ENCODE measurements around the gene TEF. TPM values are rescaled to one million over a fixed set of nuclear protein-coding genes. Genes with fewer than 3 reads are reported as not detected.

Gene TEF
- total and polyA plus RNA-seq, 2 donors from 2014 or later = 19.4 to 34.9 TPM

- Histone ChIP-seq H3K27me3 (ENCODE audit: control insufficient read depth, insufficient read depth, low read length) (no peaks in the 10 kb centered on the region), H3K36me3 (ENCODE audit: control insufficient read depth in 2 of 3, insufficient read depth in 3 of 3, low read length in 3 of 3) (peaks cover 4 to 53% (median 16%) of the 10 kb centered on the region in 3 donors), H3K4me1 (ENCODE audit: control insufficient read depth in 2 of 3, insufficient read depth in 2 of 3, low read depth in 1 of 3, low read length in 3 of 3) (no peaks in the 10 kb centered on the region), H3K27ac (ENCODE audit: low read depth in 2 of 2, low read length in 2 of 2) (no peak overlapping the region), H3K9ac (ENCODE audit: low read length in 3 of 3) (no peak overlapping the region), H3K9me3 (ENCODE audit: control insufficient read depth in 2 of 3, insufficient read depth in 1 of 3, low read length in 3 of 3) (no peaks in the 10 kb centered on the region), H3K4me3 (ENCODE audit: low read length in 3 of 3) (no peak overlapping the region)
- intact Hi-C loops (cut with DNase I) = no loop called here
- DNase-seq (no peak), FAIRE-seq (no peak)
- TF ChIP-seq CTCF (IDR thresholded peaks at IDR 0.05; ENCODE audit: borderline replicate concordance, extremely low read depth, insufficient read depth) = no peak
These were observed 25.2 kb upstream of the TEF start for GRCh38 chr22:41356430-41357028.

DNA sequence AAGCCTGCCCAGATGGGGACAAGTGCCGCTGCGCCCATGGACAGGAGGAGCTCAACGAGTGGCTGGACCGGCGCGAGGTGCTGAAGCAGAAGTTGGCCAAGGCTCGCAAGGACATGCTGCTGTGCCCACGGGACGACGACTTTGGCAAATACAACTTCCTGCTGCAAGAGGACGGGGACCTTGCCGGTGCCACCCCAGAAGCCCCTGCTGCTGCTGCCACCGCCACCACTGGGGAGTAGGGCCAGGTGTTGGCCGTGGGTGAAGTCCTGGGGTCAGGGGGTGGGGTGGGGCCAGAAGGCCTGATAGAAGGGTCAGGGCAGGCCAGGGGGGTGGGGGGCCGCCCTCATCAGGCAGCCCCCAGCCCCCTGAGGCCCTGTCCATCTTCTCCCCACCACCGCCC lies 24.6 kb upstream of the TEF start:
- Histone ChIP-seq H3K27me3 (ENCODE audit: control insufficient read depth, insufficient read depth, low read length) (no peaks in the 10 kb centered on the region), H3K36me3 (ENCODE audit: control insufficient read depth in 2 of 3, insufficient read depth in 3 of 3, low read length in 3 of 3) (peaks cover 2 to 48% (median 11%) of the 10 kb centered on the region in 3 donors), H3K27ac (ENCODE audit: low read depth in 2 of 2, low read length in 2 of 2) (no peak overlapping the region), H3K9ac (ENCODE audit: low read length in 3 of 3) (no peak overlapping the region), H3K4me3 (ENCODE audit: low read length in 3 of 3) (no peak overlapping the region), H3K9me3 (ENCODE audit: control insufficient read depth in 2 of 3, insufficient read depth in 1 of 3, low read length in 3 of 3) (no peaks in the 10 kb centered on the region), H3K4me1 (ENCODE audit: control insufficient read depth in 2 of 3, insufficient read depth in 2 of 3, low read depth in 1 of 3, low read length in 3 of 3) (no peaks in the 10 kb centered on the region)
- DNase-seq (no peak), FAIRE-seq (no peak)
- TF ChIP-seq CTCF (IDR thresholded peaks at IDR 0.05; ENCODE audit: borderline replicate concordance, extremely low read depth, insufficient read depth) = no peak
- intact Hi-C loops (cut with DNase I) = no loop called here

- no peak for TF ChIP-seq CTCF (IDR thresholded peaks at IDR 0.05; ENCODE audit: borderline replicate concordance, extremely low read depth, insufficient read depth)
- Histone ChIP-seq H3K27me3 (ENCODE audit: control insufficient read depth, insufficient read depth, low read length) (no peaks in the 10 kb centered on the region), H3K9ac (ENCODE audit: low read length in 3 of 3) (no peak overlapping the region), H3K36me3 (ENCODE audit: control insufficient read depth in 2 of 3, insufficient read depth in 3 of 3, low read length in 3 of 3) (peaks cover under 1 to 38% (median 6%) of the 10 kb centered on the region in 3 donors), H3K27ac (ENCODE audit: low read depth in 2 of 2, low read length in 2 of 2) (no peak overlapping the region), H3K4me3 (ENCODE audit: low read length in 3 of 3) (no peak overlapping the region), H3K4me1 (ENCODE audit: control insufficient read depth in 2 of 3, insufficient read depth in 2 of 3, low read depth in 1 of 3, low read length in 3 of 3) (no peaks in the 10 kb centered on the region), H3K9me3 (ENCODE audit: control insufficient read depth in 2 of 3, insufficient read depth in 1 of 3, low read length in 3 of 3) (no peaks in the 10 kb centered on the region)
- DNase-seq (no peak), FAIRE-seq (no peak)
- intact Hi-C loops (cut with DNase I) = no loop called here
These were observed 22.8 kb upstream of the TEF start for GRCh38 chr22:41358927-41359326.

- no peak overlapping the region for H3K27ac ChIP-seq (ENCODE audit: low read depth in 2 of 2, low read length in 2 of 2)
- DNase-seq = no peak
- no peak for FAIRE-seq
These were observed 22.4 kb upstream of the TEF start for GRCh38 chr22:41359376-41359775.

More at GRCh38 chr22:41359376-41359775, 22.4 kb upstream of the TEF start:
- Histone ChIP-seq H3K4me3 (ENCODE audit: low read length in 3 of 3) (no peak overlapping the region), H3K36me3 (ENCODE audit: control insufficient read depth in 2 of 3, insufficient read depth in 3 of 3, low read length in 3 of 3) (peaks cover 0 to 34% (median 3%) of the 10 kb centered on the region in 3 donors), H3K4me1 (ENCODE audit: control insufficient read depth in 2 of 3, insufficient read depth in 2 of 3, low read depth in 1 of 3, low read length in 3 of 3) (no peaks in the 10 kb centered on the region), H3K9me3 (ENCODE audit: control insufficient read depth in 2 of 3, insufficient read depth in 1 of 3, low read length in 3 of 3) (no peaks in the 10 kb centered on the region), H3K27me3 (ENCODE audit: control insufficient read depth, insufficient read depth, low read length) (no peaks in the 10 kb centered on the region), H3K9ac (ENCODE audit: low read length in 3 of 3) (no peak overlapping the region)
- no peak for TF ChIP-seq CTCF (IDR thresholded peaks at IDR 0.05; ENCODE audit: borderline replicate concordance, extremely low read depth, insufficient read depth)
- intact Hi-C loops (cut with DNase I) = no loop called here

Measured in kidney (tissue), 14 donors.